ENCODE measurements around the gene AFF4. TPM values are rescaled to one million over a fixed set of nuclear protein-coding genes. Genes with fewer than 3 reads are reported as not detected.

Gene AFF4
- total and polyA plus RNA-seq, 2 experiments from 2014 or later: 31.3 to 46.3 TPM

DNA sequence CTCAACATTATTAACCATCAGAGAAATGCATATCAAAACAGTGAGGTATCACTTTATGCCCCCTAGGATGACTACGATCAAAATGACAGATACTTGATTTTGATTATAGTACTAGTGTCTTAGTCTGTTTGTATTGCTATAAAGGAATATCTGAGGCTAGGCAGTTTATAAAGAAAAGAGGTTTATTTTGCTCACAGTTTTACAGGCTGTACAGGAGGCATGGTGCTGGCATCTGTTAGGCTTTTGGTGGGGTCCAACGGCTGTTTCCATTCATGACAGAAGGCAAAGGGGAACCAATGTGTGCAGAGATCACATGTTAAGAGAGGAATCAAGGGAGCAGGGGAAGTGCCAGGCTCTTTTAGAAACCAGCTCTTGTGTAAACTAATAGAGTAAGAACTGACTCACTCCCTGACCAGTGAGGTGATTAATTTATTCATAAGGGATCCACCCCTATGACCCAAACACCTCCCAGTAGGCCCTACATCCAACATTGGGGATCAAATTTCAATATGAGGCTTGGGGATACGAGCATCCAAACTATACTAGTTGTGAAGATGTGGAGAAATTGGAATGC, 16.0 kb upstream of the AFF4 start:
- H2AFZ ChIP-seq: no peak overlapping the region
- H3K79me2 ChIP-seq (replicated peaks; ENCODE audit: insufficient read depth): no peaks in the 10 kb centered on the region
- no peaks in the 10 kb centered on the region for H3K27me3 ChIP-seq (ENCODE audit: insufficient read depth)
- TF ChIP-seq, protein P1, sequence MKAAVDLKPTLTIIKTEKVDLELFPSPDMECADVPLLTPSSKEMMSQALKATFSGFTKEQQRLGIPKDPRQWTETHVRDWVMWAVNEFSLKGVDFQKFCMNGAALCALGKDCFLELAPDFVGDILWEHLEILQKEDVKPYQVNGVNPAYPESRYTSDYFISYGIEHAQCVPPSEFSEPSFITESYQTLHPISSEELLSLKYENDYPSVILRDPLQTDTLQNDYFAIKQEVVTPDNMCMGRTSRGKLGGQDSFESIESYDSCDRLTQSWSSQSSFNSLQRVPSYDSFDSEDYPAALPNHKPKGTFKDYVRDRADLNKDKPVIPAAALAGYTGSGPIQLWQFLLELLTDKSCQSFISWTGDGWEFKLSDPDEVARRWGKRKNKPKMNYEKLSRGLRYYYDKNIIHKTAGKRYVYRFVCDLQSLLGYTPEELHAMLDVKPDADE (IDR thresholded peaks at IDR 0.05): no peak
- TF ChIP-seq, protein P2, sequence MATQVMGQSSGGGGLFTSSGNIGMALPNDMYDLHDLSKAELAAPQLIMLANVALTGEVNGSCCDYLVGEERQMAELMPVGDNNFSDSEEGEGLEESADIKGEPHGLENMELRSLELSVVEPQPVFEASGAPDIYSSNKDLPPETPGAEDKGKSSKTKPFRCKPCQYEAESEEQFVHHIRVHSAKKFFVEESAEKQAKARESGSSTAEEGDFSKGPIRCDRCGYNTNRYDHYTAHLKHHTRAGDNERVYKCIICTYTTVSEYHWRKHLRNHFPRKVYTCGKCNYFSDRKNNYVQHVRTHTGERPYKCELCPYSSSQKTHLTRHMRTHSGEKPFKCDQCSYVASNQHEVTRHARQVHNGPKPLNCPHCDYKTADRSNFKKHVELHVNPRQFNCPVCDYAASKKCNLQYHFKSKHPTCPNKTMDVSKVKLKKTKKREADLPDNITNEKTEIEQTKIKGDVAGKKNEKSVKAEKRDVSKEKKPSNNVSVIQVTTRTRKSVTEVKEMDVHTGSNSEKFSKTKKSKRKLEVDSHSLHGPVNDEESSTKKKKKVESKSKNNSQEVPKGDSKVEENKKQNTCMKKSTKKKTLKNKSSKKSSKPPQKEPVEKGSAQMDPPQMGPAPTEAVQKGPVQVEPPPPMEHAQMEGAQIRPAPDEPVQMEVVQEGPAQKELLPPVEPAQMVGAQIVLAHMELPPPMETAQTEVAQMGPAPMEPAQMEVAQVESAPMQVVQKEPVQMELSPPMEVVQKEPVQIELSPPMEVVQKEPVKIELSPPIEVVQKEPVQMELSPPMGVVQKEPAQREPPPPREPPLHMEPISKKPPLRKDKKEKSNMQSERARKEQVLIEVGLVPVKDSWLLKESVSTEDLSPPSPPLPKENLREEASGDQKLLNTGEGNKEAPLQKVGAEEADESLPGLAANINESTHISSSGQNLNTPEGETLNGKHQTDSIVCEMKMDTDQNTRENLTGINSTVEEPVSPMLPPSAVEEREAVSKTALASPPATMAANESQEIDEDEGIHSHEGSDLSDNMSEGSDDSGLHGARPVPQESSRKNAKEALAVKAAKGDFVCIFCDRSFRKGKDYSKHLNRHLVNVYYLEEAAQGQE (IDR thresholded peaks at IDR 0.05; ENCODE audit: unreplicated experiment): no peak
- TF ChIP-seq ZNF114 (CRISPR knock-in tag; IDR thresholded peaks at IDR 0.05): no peak
- TF ChIP-seq, protein P3, sequence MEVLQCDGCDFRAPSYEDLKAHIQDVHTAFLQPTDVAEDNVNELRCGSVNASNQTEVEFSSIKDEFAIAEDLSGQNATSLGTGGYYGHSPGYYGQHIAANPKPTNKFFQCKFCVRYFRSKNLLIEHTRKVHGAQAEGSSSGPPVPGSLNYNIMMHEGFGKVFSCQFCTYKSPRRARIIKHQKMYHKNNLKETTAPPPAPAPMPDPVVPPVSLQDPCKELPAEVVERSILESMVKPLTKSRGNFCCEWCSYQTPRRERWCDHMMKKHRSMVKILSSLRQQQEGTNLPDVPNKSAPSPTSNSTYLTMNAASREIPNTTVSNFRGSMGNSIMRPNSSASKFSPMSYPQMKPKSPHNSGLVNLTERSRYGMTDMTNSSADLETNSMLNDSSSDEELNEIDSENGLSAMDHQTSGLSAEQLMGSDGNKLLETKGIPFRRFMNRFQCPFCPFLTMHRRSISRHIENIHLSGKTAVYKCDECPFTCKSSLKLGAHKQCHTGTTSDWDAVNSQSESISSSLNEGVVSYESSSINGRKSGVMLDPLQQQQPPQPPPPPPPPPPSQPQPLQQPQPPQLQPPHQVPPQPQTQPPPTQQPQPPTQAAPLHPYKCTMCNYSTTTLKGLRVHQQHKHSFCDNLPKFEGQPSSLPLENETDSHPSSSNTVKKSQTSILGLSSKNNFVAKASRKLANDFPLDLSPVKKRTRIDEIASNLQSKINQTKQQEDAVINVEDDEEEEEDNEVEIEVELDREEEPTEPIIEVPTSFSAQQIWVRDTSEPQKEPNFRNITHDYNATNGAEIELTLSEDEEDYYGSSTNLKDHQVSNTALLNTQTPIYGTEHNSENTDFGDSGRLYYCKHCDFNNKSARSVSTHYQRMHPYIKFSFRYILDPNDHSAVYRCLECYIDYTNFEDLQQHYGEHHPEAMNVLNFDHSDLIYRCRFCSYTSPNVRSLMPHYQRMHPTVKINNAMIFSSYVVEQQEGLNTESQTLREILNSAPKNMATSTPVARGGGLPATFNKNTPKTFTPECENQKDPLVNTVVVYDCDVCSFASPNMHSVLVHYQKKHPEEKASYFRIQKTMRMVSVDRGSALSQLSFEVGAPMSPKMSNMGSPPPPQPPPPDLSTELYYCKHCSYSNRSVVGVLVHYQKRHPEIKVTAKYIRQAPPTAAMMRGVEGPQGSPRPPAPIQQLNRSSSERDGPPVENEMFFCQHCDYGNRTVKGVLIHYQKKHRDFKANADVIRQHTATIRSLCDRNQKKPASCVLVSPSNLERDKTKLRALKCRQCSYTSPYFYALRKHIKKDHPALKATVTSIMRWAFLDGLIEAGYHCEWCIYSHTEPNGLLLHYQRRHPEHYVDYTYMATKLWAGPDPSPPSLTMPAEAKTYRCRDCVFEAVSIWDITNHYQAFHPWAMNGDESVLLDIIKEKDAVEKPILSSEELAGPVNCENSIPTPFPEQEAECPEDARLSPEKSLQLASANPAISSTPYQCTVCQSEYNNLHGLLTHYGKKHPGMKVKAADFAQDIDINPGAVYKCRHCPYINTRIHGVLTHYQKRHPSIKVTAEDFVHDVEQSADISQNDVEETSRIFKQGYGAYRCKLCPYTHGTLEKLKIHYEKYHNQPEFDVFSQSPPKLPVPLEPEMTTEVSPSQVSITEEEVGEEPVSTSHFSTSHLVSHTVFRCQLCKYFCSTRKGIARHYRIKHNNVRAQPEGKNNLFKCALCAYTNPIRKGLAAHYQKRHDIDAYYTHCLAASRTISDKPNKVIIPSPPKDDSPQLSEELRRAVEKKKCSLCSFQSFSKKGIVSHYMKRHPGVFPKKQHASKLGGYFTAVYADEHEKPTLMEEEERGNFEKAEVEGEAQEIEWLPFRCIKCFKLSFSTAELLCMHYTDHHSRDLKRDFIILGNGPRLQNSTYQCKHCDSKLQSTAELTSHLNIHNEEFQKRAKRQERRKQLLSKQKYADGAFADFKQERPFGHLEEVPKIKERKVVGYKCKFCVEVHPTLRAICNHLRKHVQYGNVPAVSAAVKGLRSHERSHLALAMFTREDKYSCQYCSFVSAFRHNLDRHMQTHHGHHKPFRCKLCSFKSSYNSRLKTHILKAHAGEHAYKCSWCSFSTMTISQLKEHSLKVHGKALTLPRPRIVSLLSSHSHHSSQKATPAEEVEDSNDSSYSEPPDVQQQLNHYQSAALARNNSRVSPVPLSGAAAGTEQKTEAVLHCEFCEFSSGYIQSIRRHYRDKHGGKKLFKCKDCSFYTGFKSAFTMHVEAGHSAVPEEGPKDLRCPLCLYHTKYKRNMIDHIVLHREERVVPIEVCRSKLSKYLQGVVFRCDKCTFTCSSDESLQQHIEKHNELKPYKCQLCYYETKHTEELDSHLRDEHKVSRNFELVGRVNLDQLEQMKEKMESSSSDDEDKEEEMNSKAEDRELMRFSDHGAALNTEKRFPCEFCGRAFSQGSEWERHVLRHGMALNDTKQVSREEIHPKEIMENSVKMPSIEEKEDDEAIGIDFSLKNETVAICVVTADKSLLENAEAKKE (CRISPR knock-in tag; IDR thresholded peaks at IDR 0.05): no peak
- no peak for TF ChIP-seq POLR2AphosphoS5 (IDR thresholded peaks at IDR 0.05; ENCODE audit: low read depth)
- no peak for TF ChIP-seq ZNF331 (CRISPR knock-in tag; IDR thresholded peaks at IDR 0.05; ENCODE audit: low read depth)
- no peak for TF ChIP-seq STAT1 (IDR thresholded peaks at IDR 0.05; ENCODE audit: unreplicated experiment)
- TF ChIP-seq, protein P4, sequence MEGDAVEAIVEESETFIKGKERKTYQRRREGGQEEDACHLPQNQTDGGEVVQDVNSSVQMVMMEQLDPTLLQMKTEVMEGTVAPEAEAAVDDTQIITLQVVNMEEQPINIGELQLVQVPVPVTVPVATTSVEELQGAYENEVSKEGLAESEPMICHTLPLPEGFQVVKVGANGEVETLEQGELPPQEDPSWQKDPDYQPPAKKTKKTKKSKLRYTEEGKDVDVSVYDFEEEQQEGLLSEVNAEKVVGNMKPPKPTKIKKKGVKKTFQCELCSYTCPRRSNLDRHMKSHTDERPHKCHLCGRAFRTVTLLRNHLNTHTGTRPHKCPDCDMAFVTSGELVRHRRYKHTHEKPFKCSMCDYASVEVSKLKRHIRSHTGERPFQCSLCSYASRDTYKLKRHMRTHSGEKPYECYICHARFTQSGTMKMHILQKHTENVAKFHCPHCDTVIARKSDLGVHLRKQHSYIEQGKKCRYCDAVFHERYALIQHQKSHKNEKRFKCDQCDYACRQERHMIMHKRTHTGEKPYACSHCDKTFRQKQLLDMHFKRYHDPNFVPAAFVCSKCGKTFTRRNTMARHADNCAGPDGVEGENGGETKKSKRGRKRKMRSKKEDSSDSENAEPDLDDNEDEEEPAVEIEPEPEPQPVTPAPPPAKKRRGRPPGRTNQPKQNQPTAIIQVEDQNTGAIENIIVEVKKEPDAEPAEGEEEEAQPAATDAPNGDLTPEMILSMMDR (conservative IDR thresholded peaks at IDR 0.05; ENCODE audit: low read depth in 2 of 2): no peak
- no peaks in the 10 kb centered on the region; the same call in 1 of the 2 replicates for H3K9me2 ChIP-seq (ENCODE audit: insufficient read depth)
- no peak overlapping the region for H3K27ac ChIP-seq (ENCODE audit: low read depth)
- no peaks in the 10 kb centered on the region; the same call in 1 of the 2 replicates for H3K36me3 ChIP-seq (ENCODE audit: insufficient read depth)
- Mint-ChIP-seq H3K4me3 (no peak overlapping the region), H3K9me3 (peaks cover 38% of the 10 kb centered on the region), H3K27me3 (ENCODE audit: insufficient read depth, low read depth, poor library complexity) (peaks cover 7% of the 10 kb centered on the region), H3K27ac (no peak overlapping the region), H3K4me1 (no peaks in the 10 kb centered on the region), H3K36me3 (ENCODE audit: low read depth) (peaks cover 4% of the 10 kb centered on the region; the same call in 1 of the 3 replicates)
- H3K4me2 ChIP-seq: no peak overlapping the region
- no peak for DNase-seq (ENCODE audit: low spot score)
- H3K4me1 ChIP-seq (ENCODE audit: insufficient read depth): no peaks in the 10 kb centered on the region
- no peaks in the 10 kb centered on the region for H4K20me1 ChIP-seq (replicated peaks; ENCODE audit: insufficient read depth)
- no peaks in the 10 kb centered on the region for H3F3A ChIP-seq (replicated peaks; ENCODE audit: low read depth)
- no peak overlapping the region for H3K4me3 ChIP-seq
- no peak for ATAC-seq

Measured in GM23338 (cell line).